Fibroblast of lung (primary cell): Measurements from ENCODE around the gene IRF4. TPM values are rescaled to one million over a fixed set of nuclear protein-coding genes. Genes with fewer than 3 reads are reported as not detected.
A peak's percentile ranks its signal among the peaks of the same experiment; 100 is the strongest.

Experiments
- DNase-seq, 2 donors: peaks; one replicate each; pipeline versions ENCODE4 v3.0.0 to v3.0.0-alpha.2; 2010; ENCODE audit warnings: low read depth in 2 of 2
- H2AFZ ChIP-seq: 2 replicates; pipeline ENCODE4 v1.5.1; 2012; ENCODE audit warnings: low read length, control low read depth, inconsistent platforms
- H3K27ac ChIP-seq: 2 replicates; pipeline ENCODE4 v1.5.1; 2011; ENCODE audit warnings: low read length, control low read depth; ENCODE audit not compliant: insufficient read depth
- H3K27me3 ChIP-seq: 2 replicates; pipeline ENCODE4 v1.5.1; 2011; ENCODE audit warnings: mild to moderate bottlenecking, low read length; ENCODE audit not compliant: control insufficient read depth, insufficient read depth
- H3K36me3 ChIP-seq: 2 replicates; pipeline ENCODE4 v1.5.1; 2011; ENCODE audit warnings: low read length; ENCODE audit not compliant: control insufficient read depth, insufficient read depth
- H3K4me1 ChIP-seq: 2 replicates; pipeline ENCODE4 v1.5.1; 2011; ENCODE audit warnings: low read length; ENCODE audit not compliant: control insufficient read depth, insufficient read depth; ENCODE audit errors: extremely low read depth
- H3K4me2 ChIP-seq: 2 replicates; pipeline ENCODE4 v1.5.1; 2011; ENCODE audit warnings: low read length, control low read depth; ENCODE audit not compliant: insufficient read depth; ENCODE audit errors: extremely low read depth
- H3K4me3 ChIP-seq, 4 experiments: fragments of 200-600 bp in 1 of 4; sonication (generic) in 1 of 4; replicated peaks in 1 of 4; 2 replicates each; pipeline ENCODE4 v1.5.1; 2011 to 2016; ENCODE audit warnings: low read length in 4 of 4, low read depth in 3 of 4, mild to moderate bottlenecking in 3 of 4, control low read depth in 2 of 4, inconsistent platforms in 1 of 4, mixed read lengths in 1 of 4; ENCODE audit not compliant: insufficient read depth in 1 of 4; ENCODE audit errors: control extremely low read depth in 1 of 4
- H3K79me2 ChIP-seq: 2 replicates; pipeline ENCODE4 v1.5.1; 2012; ENCODE audit warnings: mild to moderate bottlenecking, low read length, inconsistent platforms; ENCODE audit not compliant: control insufficient read depth, insufficient read depth
- H3K9ac ChIP-seq: 2 replicates; pipeline ENCODE4 v1.5.1; 2011; ENCODE audit warnings: mild to moderate bottlenecking, low read length, control low read depth; ENCODE audit not compliant: insufficient read depth
- H3K9me3 ChIP-seq: 2 replicates; pipeline ENCODE4 v1.5.1; 2012; ENCODE audit warnings: low read depth, low read length; ENCODE audit not compliant: control insufficient read depth, insufficient read depth
- H4K20me1 ChIP-seq: 2 replicates; pipeline ENCODE4 v1.5.1; 2011; ENCODE audit warnings: low read length; ENCODE audit not compliant: control insufficient read depth, insufficient read depth; ENCODE audit errors: extremely low read depth
- CTCF ChIP-seq, 2 donors: IDR thresholded peaks in 1 of 2; conservative IDR thresholded peaks in 1 of 2; 1 replicate in 1 of 2; 2 replicates in 1 of 2; pipeline ENCODE4 v1.5.1; 2011 to 2012; ENCODE audit warnings: low read length in 2 of 2, control low read depth in 1 of 2, inconsistent platforms in 1 of 2, low read depth in 1 of 2, mild to moderate bottlenecking in 1 of 2
- EZH2 ChIP-seq: IDR thresholded peaks from 2 replicates; pipeline ENCODE4 v1.5.1; 2012; ENCODE audit warnings: low read length, control low read depth, mild to moderate bottlenecking; ENCODE audit errors: missing control alignments
- polyA plus RNA-seq, 2 donors: library from polyadenylated mRNA; depleted of rRNA in 1 of 2; stranded (reverse) in 1 of 2; unstranded in 1 of 2; fragments of >200 nt; gene quantifications; 2 replicates each; pipeline ENCODE4 v1.2.1, GENCODE V29; 2011 to 2012; ENCODE audit warnings: missing spikeins in 1 of 2
- total RNA-seq: library from RNA; depleted of rRNA; stranded (reverse); fragments of >200 nt; gene quantifications from 2 replicates; pipeline ENCODE4 v1.2.1, GENCODE V29; 2014

IRF4 gene
- total and polyA plus RNA-seq, 2 donors (not counting 1 experiment from before 2014, with no cell fraction given): under 0.01 to 0.01 TPM

GRCh38 chr6:415087-415486 lies 23.5 kb downstream of the IRF4 start:
- DNase-seq: no peak
- H2AFZ ChIP-seq: no peak overlapping the region
- no peaks in the 10 kb centered on the region for H3K4me1 ChIP-seq
- no peak overlapping the region for H3K4me3 ChIP-seq
- H3K9me3 ChIP-seq: no peaks in the 10 kb centered on the region
- no peaks in the 10 kb centered on the region for H3K27me3 ChIP-seq
- no peak overlapping the region for H3K4me2 ChIP-seq
- no peaks in the 10 kb centered on the region for H3K79me2 ChIP-seq
- no peak for TF ChIP-seq EZH2
- no peak for TF ChIP-seq CTCF (conservative IDR thresholded peaks at IDR 0.05 in 1 of 2, IDR thresholded peaks at IDR 0.05 in 1 of 2; ENCODE audit: low read depth in 1 of 2, low read length in 2 of 2)
- H3K9ac ChIP-seq: no peak overlapping the region
- H3K27ac ChIP-seq: no peak overlapping the region
- H3K36me3 ChIP-seq: no peaks in the 10 kb centered on the region
- no peaks in the 10 kb centered on the region for H4K20me1 ChIP-seq

DNA sequence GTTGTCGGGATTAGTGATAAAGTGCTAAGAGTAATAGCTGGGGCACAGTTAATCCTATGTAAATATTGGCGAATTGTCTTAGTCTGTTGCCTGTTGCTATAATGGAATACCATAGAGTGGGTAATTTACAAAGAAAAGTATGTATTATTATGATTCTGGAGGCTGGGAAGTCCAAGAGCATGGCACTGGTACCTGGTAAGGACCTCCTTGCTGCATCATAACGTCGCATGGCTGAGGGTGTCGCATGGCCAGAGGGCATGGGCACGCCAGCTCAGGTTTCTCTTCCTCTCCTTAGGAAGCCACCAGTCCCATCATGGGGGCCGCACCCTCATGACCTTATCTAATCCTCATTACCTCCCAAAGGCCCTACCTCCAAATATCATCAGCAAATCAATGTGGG lies 29.7 kb downstream of the IRF4 start:
- H3K36me3 ChIP-seq: no peaks in the 10 kb centered on the region
- DNase-seq: no peak

DNA sequence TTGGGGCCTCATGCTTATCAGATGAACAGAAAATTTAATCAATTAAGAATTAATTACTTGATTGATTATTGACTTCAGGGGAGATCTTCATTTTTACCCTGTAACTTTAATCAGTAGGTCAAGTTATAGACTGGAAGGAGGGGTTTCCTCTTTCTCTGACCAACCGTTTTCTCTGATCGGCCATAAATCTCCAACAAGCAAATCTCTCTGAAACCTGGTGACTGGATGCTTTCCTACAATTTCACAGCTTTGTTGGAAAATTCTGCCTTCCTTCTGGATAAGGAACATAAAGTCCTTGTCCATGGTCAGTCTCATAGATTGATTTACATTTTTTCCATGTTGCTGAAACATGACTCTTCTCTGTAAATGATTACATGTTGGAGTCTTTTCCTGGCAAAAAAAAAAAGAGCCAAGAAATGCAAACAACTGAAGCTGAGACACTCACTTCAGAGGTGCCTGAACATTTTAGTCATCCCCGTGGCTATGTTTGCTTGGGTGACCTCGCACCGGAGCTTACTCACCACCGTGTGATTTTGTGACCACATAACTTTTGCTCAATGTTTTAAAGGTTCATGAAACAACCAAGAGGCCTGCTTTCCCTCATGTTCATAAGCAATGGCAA lies 31.0 kb downstream of the IRF4 start:
- no peaks in the 10 kb centered on the region for H3K36me3 ChIP-seq
- DNase-seq: peak; percentile 93 to 97
- H3K27ac ChIP-seq: no peak overlapping the region
- H4K20me1 ChIP-seq: no peaks in the 10 kb centered on the region
- no peak overlapping the region for H3K9ac ChIP-seq
- no peaks in the 10 kb centered on the region for H3K79me2 ChIP-seq
- no peak overlapping the region for H3K4me3 ChIP-seq
- no peak overlapping the region for H2AFZ ChIP-seq
- TF ChIP-seq CTCF (conservative IDR thresholded peaks at IDR 0.05 in 1 of 2, IDR thresholded peaks at IDR 0.05 in 1 of 2; ENCODE audit: low read depth in 1 of 2, low read length in 2 of 2) (no peak), EZH2 (no peak)
- no peaks in the 10 kb centered on the region for H3K27me3 ChIP-seq
- H3K9me3 ChIP-seq: no peaks in the 10 kb centered on the region
- H3K4me1 ChIP-seq: peaks cover 6% of the 10 kb centered on the region
- no peak overlapping the region for H3K4me2 ChIP-seq

More for the DNA sequence above, 29.7 kb downstream of the IRF4 start:
- TF ChIP-seq CTCF (conservative IDR thresholded peaks at IDR 0.05 in 1 of 2, IDR thresholded peaks at IDR 0.05 in 1 of 2; ENCODE audit: low read depth in 1 of 2, low read length in 2 of 2): no peak
- no peak for TF ChIP-seq EZH2
- Histone ChIP-seq H3K4me3 (no peak overlapping the region), H4K20me1 (no peaks in the 10 kb centered on the region), H3K4me1 (peaks cover 6% of the 10 kb centered on the region), H3K4me2 (no peak overlapping the region), H3K79me2 (no peaks in the 10 kb centered on the region), H3K27me3 (no peaks in the 10 kb centered on the region), H3K9me3 (no peaks in the 10 kb centered on the region), H3K9ac (no peak overlapping the region), H3K27ac (no peak overlapping the region), H2AFZ (no peak overlapping the region)
